Eye (tissue), 1 donor: ENCODE data around the gene HSPBP1.

Experiments used
- DNase-seq: peaks from one replicate; pipeline ENCODE4 v3.0.0-alpha.2; 2015

The HSPBP1 gene

GRCh38 chr19:55304279-55304978 lies 24.5 kb upstream of the HSPBP1 start:
- peak; percentile 42 for DNase-seq

GRCh38 chr19:55303477-55303876 lies 23.6 kb upstream of the HSPBP1 start:
- no peak for DNase-seq

GRCh38 chr19:55302318-55302703 lies 22.4 kb upstream of the HSPBP1 start:
- DNase-seq = no peak

GRCh38 chr19:55301459-55302317 lies 21.8 kb upstream of the HSPBP1 start:
- peak; percentile 95 for DNase-seq

GRCh38 chr19:55300886-55301458 lies 21.1 kb upstream of the HSPBP1 start:
- no peak for DNase-seq

GRCh38 chr19:55299991-55300390 lies 20.1 kb upstream of the HSPBP1 start:
- no peak for DNase-seq

- no peak for DNase-seq
Observed at GRCh38 chr19:55297267-55297666, 17.4 kb upstream of the HSPBP1 start.

GRCh38 chr19:55289117-55289796 lies 9.3 kb upstream of the HSPBP1 start:
- DNase-seq = no peak

GRCh38 chr19:55287361-55288079 lies 7.6 kb upstream of the HSPBP1 start:
- no peak for DNase-seq

GRCh38 chr19:55285229-55285890 lies 5.5 kb upstream of the HSPBP1 start:
- DNase-seq = peak; percentile 14

GRCh38 chr19:55284405-55285058 lies 4.6 kb upstream of the HSPBP1 start:
- DNase-seq = peak; percentile 23

GRCh38 chr19:55283548-55284377 lies 3.9 kb upstream of the HSPBP1 start, which contains the start of gene BRSK1:
Gene BRSK1 (plus strand): TSS chr19:55283997. CDS start chr19:55284443, 446 bp downstream.
- DNase-seq = peak; percentile 93

- DNase-seq = no peak
Observed at GRCh38 chr19:55279340-55279739, 570 bp downstream of the HSPBP1 start.

GRCh38 chr19:55278391-55279135 lies 1.3 kb downstream of the HSPBP1 start:
- DNase-seq = no peak

- no peak for DNase-seq
Observed at GRCh38 chr19:55277494-55277893, 2.4 kb downstream of the HSPBP1 start.

GRCh38 chr19:55276720-55277430 lies 3.0 kb downstream of the HSPBP1 start:
- DNase-seq = no peak

- no peak for DNase-seq
Observed at GRCh38 chr19:55275851-55276719, 3.8 kb downstream of the HSPBP1 start.
